ENCODE measurements around the gene MEPE.
A peak's percentile ranks its signal among the peaks of the same experiment; 100 is the strongest.

The MEPE gene

DNA sequence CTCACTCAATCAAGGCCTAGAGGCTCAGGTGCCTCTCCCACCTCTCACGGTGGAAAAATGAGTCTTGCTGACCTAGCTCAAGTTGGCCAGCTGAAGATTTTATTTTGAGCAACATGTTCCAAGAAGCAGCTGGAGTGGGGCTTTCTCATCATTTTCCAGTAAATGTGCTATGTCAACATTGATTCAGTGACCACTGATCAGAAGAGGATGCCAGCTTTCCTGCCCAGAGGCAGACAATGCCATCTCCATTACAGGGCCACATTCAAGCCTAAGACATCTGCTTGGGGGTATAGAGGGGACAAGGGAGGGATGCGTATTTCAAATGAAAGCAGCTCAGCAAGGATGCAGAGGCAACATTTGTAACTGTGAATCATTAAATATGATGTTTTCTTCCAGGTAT is 3.0 kb downstream of the MEPE start:
- no peak overlapping the region for H3K4me3 ChIP-seq (ENCODE audit: low read depth, low read length)
- H3K27me3 ChIP-seq = 0 out of 2 replicates have a peak, but pooled peaks cover 3% of the 10 kb centered on the region
- no peak for DNase-seq
- H3K4me1 ChIP-seq = peaks cover 8% of the 10 kb centered on the region
- no peaks in the 10 kb centered on the region for H3K36me3 ChIP-seq
- TF ChIP-seq, protein P1, sequence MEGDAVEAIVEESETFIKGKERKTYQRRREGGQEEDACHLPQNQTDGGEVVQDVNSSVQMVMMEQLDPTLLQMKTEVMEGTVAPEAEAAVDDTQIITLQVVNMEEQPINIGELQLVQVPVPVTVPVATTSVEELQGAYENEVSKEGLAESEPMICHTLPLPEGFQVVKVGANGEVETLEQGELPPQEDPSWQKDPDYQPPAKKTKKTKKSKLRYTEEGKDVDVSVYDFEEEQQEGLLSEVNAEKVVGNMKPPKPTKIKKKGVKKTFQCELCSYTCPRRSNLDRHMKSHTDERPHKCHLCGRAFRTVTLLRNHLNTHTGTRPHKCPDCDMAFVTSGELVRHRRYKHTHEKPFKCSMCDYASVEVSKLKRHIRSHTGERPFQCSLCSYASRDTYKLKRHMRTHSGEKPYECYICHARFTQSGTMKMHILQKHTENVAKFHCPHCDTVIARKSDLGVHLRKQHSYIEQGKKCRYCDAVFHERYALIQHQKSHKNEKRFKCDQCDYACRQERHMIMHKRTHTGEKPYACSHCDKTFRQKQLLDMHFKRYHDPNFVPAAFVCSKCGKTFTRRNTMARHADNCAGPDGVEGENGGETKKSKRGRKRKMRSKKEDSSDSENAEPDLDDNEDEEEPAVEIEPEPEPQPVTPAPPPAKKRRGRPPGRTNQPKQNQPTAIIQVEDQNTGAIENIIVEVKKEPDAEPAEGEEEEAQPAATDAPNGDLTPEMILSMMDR (IDR thresholded peaks at IDR 0.05; ENCODE audit: low read depth, low read length) = no peak
- no peaks in the 10 kb centered on the region for H3K9me3 ChIP-seq

DNA sequence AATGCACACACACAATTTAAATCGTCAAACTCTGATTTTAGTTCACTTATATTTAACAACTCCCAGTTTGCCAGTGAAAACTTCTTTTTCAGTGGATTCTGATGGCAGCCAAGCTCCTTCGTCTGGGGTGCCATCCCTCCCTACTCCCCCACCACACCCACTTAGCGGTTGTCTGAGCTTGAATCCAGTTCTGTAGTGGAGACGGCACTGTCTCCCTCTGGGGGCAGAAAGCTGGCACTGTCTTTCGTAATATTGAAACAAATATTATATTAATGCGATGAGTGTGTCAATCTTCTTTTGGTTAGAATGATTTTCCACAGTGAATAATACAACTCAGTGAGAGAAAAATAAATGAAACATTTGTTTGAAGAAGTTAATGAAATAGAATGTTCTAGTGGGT is 5.4 kb downstream of the MEPE start:
- no peaks in the 10 kb centered on the region for H3K36me3 ChIP-seq
- H3K9me3 ChIP-seq = no peaks in the 10 kb centered on the region
- DNase-seq = peak; percentile 49
- H3K4me3 ChIP-seq (ENCODE audit: low read depth, low read length) = no peak overlapping the region
- H3K4me1 ChIP-seq = peaks cover 8% of the 10 kb centered on the region
- H3K27me3 ChIP-seq = peaks cover 7% of the 10 kb centered on the region; the same call in 1 of the 2 replicates
- TF ChIP-seq, protein P1 (IDR thresholded peaks at IDR 0.05; ENCODE audit: low read depth, low read length) = peak; percentile 80

DNA sequence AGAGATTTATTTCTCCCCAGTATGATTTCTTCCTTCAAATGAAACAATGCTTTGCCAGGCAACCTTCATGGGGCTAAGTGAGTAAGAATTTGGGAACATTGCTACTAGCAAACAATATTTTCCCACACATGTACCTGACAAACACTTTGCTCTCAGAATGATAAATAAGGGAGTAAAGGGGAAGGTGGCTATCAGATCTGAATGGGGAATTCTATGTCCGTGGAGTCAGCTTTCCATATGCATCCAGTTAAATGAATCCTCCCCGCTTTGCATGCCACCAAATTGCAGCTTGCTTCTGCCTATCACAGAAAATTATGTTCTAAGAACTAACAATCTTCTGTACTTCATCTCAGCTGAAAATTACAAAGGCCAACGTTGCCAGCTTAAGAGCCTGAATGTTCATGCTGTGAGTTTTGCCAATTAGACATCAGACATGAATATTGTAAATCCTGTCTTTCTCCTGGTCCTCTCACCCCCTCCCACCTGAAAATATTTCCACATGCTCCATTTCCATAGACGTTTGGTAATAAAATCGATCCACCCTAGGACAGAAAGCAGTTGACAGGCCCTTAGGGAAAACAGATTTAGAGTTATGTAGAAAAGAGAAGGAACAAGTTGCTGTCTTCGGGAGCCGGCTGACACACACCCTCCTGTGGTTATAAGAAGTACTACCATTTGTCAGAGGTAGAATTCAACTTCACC is 6.3 kb downstream of the MEPE start:
- Histone ChIP-seq H3K9me3 (no peaks in the 10 kb centered on the region), H3K4me3 (ENCODE audit: low read depth, low read length) (no peak overlapping the region), H3K4me1 (peaks cover 8% of the 10 kb centered on the region), H3K27me3 (peaks cover 7% of the 10 kb centered on the region; the same call in 1 of the 2 replicates), H3K36me3 (no peaks in the 10 kb centered on the region)
- TF ChIP-seq, protein P1 (IDR thresholded peaks at IDR 0.05; ENCODE audit: low read depth, low read length) = peak; percentile 74
- DNase-seq = no peak

DNA sequence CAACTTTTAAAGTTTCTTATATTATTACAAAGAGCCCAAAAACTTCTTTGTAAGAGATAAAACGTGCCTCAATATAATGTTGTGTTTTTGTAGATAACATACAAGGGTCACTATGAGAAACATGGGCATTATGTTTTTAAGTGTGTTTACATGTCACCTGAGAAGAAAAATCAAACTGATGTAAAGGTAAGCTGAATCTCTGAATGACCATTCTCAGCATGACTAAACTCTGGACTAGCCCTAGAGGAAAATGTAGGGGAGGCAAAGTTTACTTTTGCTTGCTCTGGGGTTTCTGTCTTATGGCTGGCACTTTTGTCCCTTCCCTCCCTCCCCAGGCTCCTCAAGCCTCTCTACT is 6.8 kb downstream of the MEPE start:
- H3K36me3 ChIP-seq = no peaks in the 10 kb centered on the region
- no peaks in the 10 kb centered on the region for H3K9me3 ChIP-seq
- no peak for DNase-seq
- no peak overlapping the region for H3K4me3 ChIP-seq (ENCODE audit: low read depth, low read length)
- TF ChIP-seq, protein P1 (IDR thresholded peaks at IDR 0.05; ENCODE audit: low read depth, low read length) = no peak
- peaks cover 7% of the 10 kb centered on the region; the same call in 1 of the 2 replicates for H3K27me3 ChIP-seq
- peaks cover 8% of the 10 kb centered on the region for H3K4me1 ChIP-seq

DNA sequence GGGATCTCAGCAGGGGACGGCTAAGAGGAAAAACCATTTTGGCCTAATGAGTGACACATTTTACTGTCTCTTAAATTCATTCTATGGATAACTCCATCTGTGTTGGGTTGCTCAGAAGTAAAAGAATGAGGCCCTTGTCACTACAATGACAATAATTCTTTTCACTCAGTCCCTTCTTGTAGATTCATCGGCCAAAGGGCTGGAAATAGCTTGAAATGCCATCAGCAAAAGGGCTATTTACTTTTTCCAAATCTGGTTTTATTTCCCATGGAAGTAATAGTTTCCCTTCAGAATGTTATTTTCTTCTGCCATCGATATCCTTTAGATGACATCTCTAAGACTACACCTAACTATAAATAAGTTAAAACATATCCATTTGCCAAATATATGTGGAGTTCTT is 7.4 kb downstream of the MEPE start:
- Histone ChIP-seq H3K4me3 (ENCODE audit: low read depth, low read length) (no peak overlapping the region), H3K9me3 (no peaks in the 10 kb centered on the region), H3K27me3 (peaks cover 7% of the 10 kb centered on the region; the same call in 1 of the 2 replicates), H3K36me3 (no peaks in the 10 kb centered on the region), H3K4me1 (peaks cover 6% of the 10 kb centered on the region)
- DNase-seq = no peak
- TF ChIP-seq, protein P1 (IDR thresholded peaks at IDR 0.05; ENCODE audit: low read depth, low read length) = no peak

DNA sequence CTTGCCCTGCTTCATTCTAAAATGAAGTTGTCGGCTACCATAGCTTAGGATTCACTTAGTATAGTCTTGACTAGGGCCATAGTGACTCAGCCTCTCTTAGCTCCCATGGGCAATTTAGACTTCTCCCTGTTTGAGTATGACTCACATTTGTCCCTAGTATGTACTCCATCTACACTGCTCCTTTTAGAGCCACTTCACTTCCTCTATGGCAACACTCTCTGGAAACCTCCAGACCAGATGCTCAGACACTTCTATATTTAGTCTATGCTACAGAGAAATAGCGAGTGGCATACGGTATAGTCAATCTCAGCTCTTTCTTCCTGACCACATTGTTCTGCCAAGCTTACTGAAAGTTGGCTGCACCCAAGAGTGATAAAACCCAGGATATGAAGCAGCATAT is 11.2 kb downstream of the MEPE start:
- Histone ChIP-seq H3K9me3 (no peaks in the 10 kb centered on the region), H3K4me3 (ENCODE audit: low read depth, low read length) (no peak overlapping the region), H3K4me1 (no peaks in the 10 kb centered on the region), H3K36me3 (no peaks in the 10 kb centered on the region), H3K27me3 (peaks cover 22% of the 10 kb centered on the region)
- TF ChIP-seq, protein P1 (IDR thresholded peaks at IDR 0.05; ENCODE audit: low read depth, low read length) = no peak
- DNase-seq = no peak

Measured in BE2C (cell line).